SU-DHL-6 (cell line): ENCODE results near the gene OR2T1.
"Not testable (repeated sequence)": the region's sequence is repeated elsewhere in the genome, so short reads cannot be mapped to it uniquely, and the experiment has no call there.

Source experiments
- EZH2phosphoT487 ChIP-seq: fragments of 200-600 bp; sonication (generic), shearing (Covaris generic); conservative IDR thresholded peaks from 2 replicates; pipeline ENCODE4 v1.6.1; 2018; ENCODE audit warnings: mild to moderate bottlenecking, antibody characterized with exemption, low read length, moderate library complexity, mixed read lengths
- TF ChIP-seq, protein P1 (sequence below): fragments of 200-600 bp; sonication (generic); IDR thresholded peaks from one replicate; pipeline ENCODE4 v1.5.1; 2017; ENCODE audit warnings: antibody characterized with exemption, mild to moderate bottlenecking, low read length, moderate library complexity; ENCODE audit not compliant: insufficient read depth, poor library complexity, severe bottlenecking

DNA sequence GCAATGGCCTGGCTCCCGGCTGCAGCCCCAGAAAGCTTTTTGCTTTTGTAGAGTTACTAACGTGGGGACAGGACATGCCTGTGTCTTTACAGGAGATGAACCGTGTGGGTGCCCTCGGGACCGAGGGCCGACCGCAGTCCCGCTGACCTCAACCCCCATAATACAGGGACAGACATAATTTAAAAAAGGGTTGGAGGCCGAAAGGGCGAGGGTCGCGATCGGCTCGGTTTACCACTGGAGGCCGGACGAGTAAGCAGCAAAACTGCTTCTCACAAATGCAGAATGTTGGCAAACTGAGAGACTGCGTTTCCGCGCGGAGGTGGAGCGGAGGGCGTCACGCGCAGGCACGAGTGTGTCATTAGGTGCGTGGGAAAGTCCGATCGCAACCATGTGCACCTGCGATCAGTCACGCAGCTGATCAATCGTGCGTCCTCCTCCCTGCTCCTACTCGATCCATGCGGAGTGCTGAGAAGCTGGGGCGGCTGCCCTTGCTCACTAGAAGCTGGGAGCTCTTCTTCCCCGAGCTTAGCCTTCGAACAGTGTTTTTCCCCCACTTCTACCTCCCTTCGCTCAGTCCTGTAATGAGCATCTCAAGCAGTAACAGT, 31.1 kb downstream of the OR2T1 start:
- TF ChIP-seq, protein P1, sequence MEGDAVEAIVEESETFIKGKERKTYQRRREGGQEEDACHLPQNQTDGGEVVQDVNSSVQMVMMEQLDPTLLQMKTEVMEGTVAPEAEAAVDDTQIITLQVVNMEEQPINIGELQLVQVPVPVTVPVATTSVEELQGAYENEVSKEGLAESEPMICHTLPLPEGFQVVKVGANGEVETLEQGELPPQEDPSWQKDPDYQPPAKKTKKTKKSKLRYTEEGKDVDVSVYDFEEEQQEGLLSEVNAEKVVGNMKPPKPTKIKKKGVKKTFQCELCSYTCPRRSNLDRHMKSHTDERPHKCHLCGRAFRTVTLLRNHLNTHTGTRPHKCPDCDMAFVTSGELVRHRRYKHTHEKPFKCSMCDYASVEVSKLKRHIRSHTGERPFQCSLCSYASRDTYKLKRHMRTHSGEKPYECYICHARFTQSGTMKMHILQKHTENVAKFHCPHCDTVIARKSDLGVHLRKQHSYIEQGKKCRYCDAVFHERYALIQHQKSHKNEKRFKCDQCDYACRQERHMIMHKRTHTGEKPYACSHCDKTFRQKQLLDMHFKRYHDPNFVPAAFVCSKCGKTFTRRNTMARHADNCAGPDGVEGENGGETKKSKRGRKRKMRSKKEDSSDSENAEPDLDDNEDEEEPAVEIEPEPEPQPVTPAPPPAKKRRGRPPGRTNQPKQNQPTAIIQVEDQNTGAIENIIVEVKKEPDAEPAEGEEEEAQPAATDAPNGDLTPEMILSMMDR, result not testable (repeated sequence)
- TF ChIP-seq EZH2phosphoT487, result not testable (repeated sequence)
